IMR-90 (cell line): ENCODE results near the gene TM4SF20. TPM values are rescaled to one million over a fixed set of nuclear protein-coding genes. Genes with fewer than 3 reads are reported as not detected.

Experiments used
- ATAC-seq: fragments of 200-7000 bp; cut with Tn5 transposase; 2 replicates; pipeline ENCODE4 v1.9.1; 2020; ENCODE audit warnings: low read depth, mild to moderate bottlenecking, moderate library complexity
- BruUV-seq: library from RNA; stranded (reverse); fragments of 400-500 nt; replicated peaks from 2 replicates; lab custom pipeline; 2021; lab: Mats Ljungman, UMichigan
- CTCF ChIA-PET: fragments of 300-600 bp; formaldehyde crosslinking; extraction: SDS; loops from one replicate; lab custom pipeline; 2021; ENCODE audit warnings: antibody characterized with exemption; lab: Yijun Ruan, JAX
- POLR2A ChIA-PET: fragments of 300-600 bp; sonication (Branson Sonifier 250); formaldehyde crosslinking; loops from one replicate; lab custom pipeline; 2022; ENCODE audit warnings: antibody characterized with exemption; ENCODE audit not compliant: unreplicated experiment; lab: Charles Lee
- DNase-seq: peaks from one replicate; pipeline ENCODE4 v3.0.0; 2013
- H2AFZ ChIP-seq: replicated peaks from 2 replicates; pipeline ENCODE3; 2013; ENCODE audit warnings: low read length, mild to moderate bottlenecking; ENCODE audit not compliant: poor library complexity
- H2AK5ac ChIP-seq: 2 replicates; pipeline ENCODE4 v1.6.1; 2013; ENCODE audit warnings: low read depth, low read length, inconsistent platforms
- H2AK9ac ChIP-seq: replicated peaks from 2 replicates; pipeline ENCODE3; 2013; ENCODE audit warnings: mild to moderate bottlenecking, low read depth, low read length, moderate library complexity; ENCODE audit not compliant: poor library complexity
- H2BK120ac ChIP-seq: 2 replicates; pipeline ENCODE4 v1.6.1; 2013; ENCODE audit warnings: low read depth, low read length, inconsistent platforms
- H2BK15ac ChIP-seq: 3 replicates; pipeline ENCODE4 v1.6.1; 2013; ENCODE audit warnings: low read depth, low read length, inconsistent platforms
- H2BK20ac ChIP-seq: 2 replicates; pipeline ENCODE4 v1.6.1; 2013; ENCODE audit warnings: low read depth, mild to moderate bottlenecking, inconsistent platforms, low read length, moderate library complexity
- H2BK5ac ChIP-seq: 2 replicates; pipeline ENCODE4 v1.6.1; 2013; ENCODE audit warnings: mild to moderate bottlenecking, low read depth, low read length, inconsistent platforms; ENCODE audit not compliant: poor library complexity, severe bottlenecking
- H3K14ac ChIP-seq: replicated peaks from 2 replicates; pipeline ENCODE4 v1.6.1; 2013; ENCODE audit warnings: low read depth, low read length, inconsistent platforms
- H3K18ac ChIP-seq: 2 replicates; pipeline ENCODE4 v1.6.1; 2013; ENCODE audit warnings: low read depth, low read length, control low read depth
- H3K23ac ChIP-seq: 2 replicates; pipeline ENCODE4 v1.6.1; 2013; ENCODE audit warnings: low read depth, low read length, inconsistent platforms
- H3K27ac ChIP-seq: 2 replicates; pipeline ENCODE4 v1.5.1; 2013; ENCODE audit warnings: mild to moderate bottlenecking, control low read depth, low read length; ENCODE audit not compliant: insufficient read depth
- H3K27me3 ChIP-seq: 2 replicates; pipeline ENCODE4 v1.6.1; 2013; ENCODE audit warnings: low read length; ENCODE audit not compliant: control insufficient read depth, insufficient read depth
- H3K36me3 ChIP-seq: 2 replicates; pipeline ENCODE4 v1.6.1; 2013; ENCODE audit warnings: low read length, mixed read lengths; ENCODE audit not compliant: control insufficient read depth, insufficient read depth
- H3K4ac ChIP-seq: 2 replicates; pipeline ENCODE4 v1.6.1; 2013; ENCODE audit warnings: low read depth, low read length, inconsistent platforms
- H3K4me1 ChIP-seq: 2 replicates; pipeline ENCODE4 v1.6.1; 2013; ENCODE audit warnings: low read length, mixed read lengths; ENCODE audit not compliant: control insufficient read depth, insufficient read depth
- H3K4me2 ChIP-seq: 2 replicates; pipeline ENCODE4 v1.6.1; 2013; ENCODE audit warnings: low read depth, mild to moderate bottlenecking, control low read depth, low read length, moderate library complexity
- H3K4me3 ChIP-seq: 2 replicates; pipeline ENCODE4 v1.5.1; 2013; ENCODE audit warnings: low read depth, mild to moderate bottlenecking, control low read depth, low read length, moderate library complexity; ENCODE audit not compliant: insufficient read depth
- H3K56ac ChIP-seq: 2 replicates; pipeline ENCODE4 v1.6.1; 2013; ENCODE audit warnings: low read length, inconsistent platforms; ENCODE audit not compliant: insufficient read depth; ENCODE audit errors: extremely low read depth
- H3K79me1 ChIP-seq, 2 experiments: 2 replicates each; pipeline ENCODE4 v1.6.1; 2013; ENCODE audit warnings: low read length in 2 of 2, inconsistent platforms in 1 of 2, low read depth in 1 of 2
- H3K9ac ChIP-seq: 2 replicates; pipeline ENCODE4 v1.6.1; 2013; ENCODE audit warnings: low read depth, low read length, control low read depth
- H3K9me1 ChIP-seq: 2 replicates; pipeline ENCODE4 v1.6.1; 2013; ENCODE audit warnings: low read length, inconsistent platforms; ENCODE audit not compliant: insufficient read depth
- H3K9me3 ChIP-seq: 2 replicates; pipeline ENCODE4 v1.6.1; 2013; ENCODE audit warnings: low read length; ENCODE audit not compliant: control insufficient read depth, insufficient read depth
- H4K20me1 ChIP-seq: 2 replicates; pipeline ENCODE4 v1.6.1; 2013; ENCODE audit warnings: low read length, inconsistent platforms; ENCODE audit not compliant: insufficient read depth
- H4K5ac ChIP-seq: 2 replicates; pipeline ENCODE4 v1.6.1; 2013; ENCODE audit warnings: mild to moderate bottlenecking, low read depth, low read length, control low read depth
- H4K8ac ChIP-seq, 2 experiments: 2 replicates each; pipeline ENCODE4 v1.6.1; 2013; ENCODE audit warnings: low read depth in 2 of 2, low read length in 2 of 2, control low read depth in 1 of 2, inconsistent platforms in 1 of 2
- H4K91ac ChIP-seq: 2 replicates; pipeline ENCODE4 v1.6.1; 2013; ENCODE audit warnings: low read depth, low read length, inconsistent platforms; ENCODE audit not compliant: insufficient read depth
- BHLHE40 ChIP-seq: fragments of 150-350 bp; IDR thresholded peaks from 2 replicates; pipeline ENCODE4 v1.6.1; 2016; ENCODE audit warnings: mild to moderate bottlenecking, low read depth, low read length
- CEBPB ChIP-seq: IDR thresholded peaks from 2 replicates; pipeline ENCODE4 v1.6.1; 2012; ENCODE audit warnings: low read depth, low read length, improper control_type of control experiment
- CHD1 ChIP-seq: IDR thresholded peaks from 2 replicates; pipeline ENCODE4 v1.6.1; 2012; ENCODE audit warnings: low read depth, low read length, improper control_type of control experiment
- FOS ChIP-seq: fragments of 150-350 bp; IDR thresholded peaks from 2 replicates; pipeline ENCODE4 v1.6.1; 2016; ENCODE audit warnings: low read depth, low read length
- MAFK ChIP-seq: IDR thresholded peaks from 2 replicates; pipeline ENCODE4 v1.6.1; 2012; ENCODE audit warnings: low read depth, low read length, improper control_type of control experiment
- MAZ ChIP-seq: IDR thresholded peaks from 2 replicates; pipeline ENCODE4 v1.6.1; 2012; ENCODE audit warnings: low read depth, mild to moderate bottlenecking, low read length, improper control_type of control experiment, moderate library complexity, borderline replicate concordance
- MXI1 ChIP-seq: IDR thresholded peaks from 2 replicates; pipeline ENCODE4 v1.6.1; 2012; ENCODE audit warnings: low read depth, mild to moderate bottlenecking, low read length, moderate library complexity, borderline replicate concordance
- NFE2L2 ChIP-seq: fragments of 150-350 bp; IDR thresholded peaks from 2 replicates; pipeline ENCODE4 v1.6.1; 2016; ENCODE audit warnings: low read depth, mild to moderate bottlenecking, low read length
- RAD21 ChIP-seq: IDR thresholded peaks from 2 replicates; pipeline ENCODE4 v1.6.1; 2012; ENCODE audit warnings: low read length, improper control_type of control experiment
- RCOR1 ChIP-seq: IDR thresholded peaks from 2 replicates; pipeline ENCODE4 v1.6.1; 2012; ENCODE audit warnings: mild to moderate bottlenecking, low read length, improper control_type of control experiment; ENCODE audit not compliant: insufficient replicate concordance
- RFX5 ChIP-seq: IDR thresholded peaks from 2 replicates; pipeline ENCODE4 v1.8.0; 2012; ENCODE audit warnings: low read depth, mild to moderate bottlenecking, low read length, moderate library complexity
- SMC3 ChIP-seq: fragments of 150-350 bp; IDR thresholded peaks from 2 replicates; pipeline ENCODE4 v1.6.1; 2016; ENCODE audit warnings: low read depth, mild to moderate bottlenecking, antibody characterized with exemption, low read length, moderate library complexity
- WGBS, 2 experiments: methylation state at CpG; one replicate each; pipeline versions ENCODE4 v1.1.5 to v1.1.7; 2013; ENCODE audit warnings: missing lambda C conversion rate in 2 of 2; ENCODE audit not compliant: insufficient read length in 1 of 2; ENCODE audit errors: extremely low coverage in 2 of 2; 5-methylcytosine and 5-hydroxymethylcytosine counted together
- dilution Hi-C: fragments of 300-500 bp; cut with HindIII; formaldehyde crosslinking; loops from one replicate; pipeline ENCODE4 v1.14.3; 2018; ENCODE audit warnings: low sequenced_read_pairs; ENCODE audit not compliant: unreplicated experiment
- in situ Hi-C: fragments of 300-500 bp; cut with MboI; formaldehyde crosslinking; loops from 3 replicates; pipeline ENCODE4 v1.14.3; 2019; ENCODE audit warnings: low sequenced_read_pairs, inconsistent platforms, mixed read lengths
- intact Hi-C: fragments of 100-400 bp; cut with micrococcal nuclease; formaldehyde crosslinking; loops from 2 replicates; pipeline ENCODE4 v1.10.0; 2022
- polyA plus RNA-seq, 3 experiments: library from polyadenylated mRNA; depleted of rRNA; stranded (reverse); fragments of >200 nt; gene quantifications; 2 replicates each; pipeline ENCODE4 v1.2.3, GENCODE V29; 2012; ENCODE audit warnings: low replicate concordance in 1 of 3
- total RNA-seq: library from RNA; depleted of rRNA; stranded (reverse); fragments of >200 nt; gene quantifications from 2 replicates; pipeline ENCODE4 v1.2.3, GENCODE V29; 2012
- TF ChIP-seq, protein P1 (sequence below): fragments of 150-350 bp; IDR thresholded peaks from 2 replicates; pipeline ENCODE4 v1.6.1; 2017; ENCODE audit warnings: mild to moderate bottlenecking, antibody characterized with exemption, low read length, low read depth
- TF ChIP-seq, protein P2 (sequence below): conservative IDR thresholded peaks from 2 replicates; pipeline ENCODE4 v1.5.1; 2012; ENCODE audit warnings: mild to moderate bottlenecking, low read depth, low read length, improper control_type of control experiment
- TF ChIP-seq, protein P3 (sequence below): fragments of 150-350 bp; IDR thresholded peaks from 2 replicates; pipeline ENCODE4 v1.6.1; 2016; ENCODE audit warnings: low read depth, mild to moderate bottlenecking, low read length, moderate library complexity, borderline replicate concordance

The TM4SF20 gene
- total and polyA plus RNA-seq, 2 of the 4 experiments (the other 2 are of a cell fraction): under 0.01 to 0.03 TPM

GRCh38 chr2:227349989-227350612, 29.0 kb downstream of the TM4SF20 start:
- H2BK5ac ChIP-seq: no peak overlapping the region
- H3K56ac ChIP-seq: no peak overlapping the region
- no peak overlapping the region for H3K18ac ChIP-seq
- H4K8ac ChIP-seq: no peak overlapping the region
- POLR2A ChIA-PET: interaction anchor here (0.7 kb wide), 1 partner anchor 17 kb away, joined by 3 read pairs; no protein-coding TSS in a partner anchor
- H3K27me3 ChIP-seq: no peaks in the 10 kb centered on the region
- no peak overlapping the region for H3K9ac ChIP-seq
- DNase-seq (no peak), ATAC-seq (no peak)
- no peak overlapping the region for H3K4me3 ChIP-seq
- H3K9me3 ChIP-seq: no peaks in the 10 kb centered on the region
- no peaks in the 10 kb centered on the region for H4K20me1 ChIP-seq
- H4K5ac ChIP-seq: no peak overlapping the region
- H2BK120ac ChIP-seq: no peak overlapping the region
- H3K36me3 ChIP-seq: peaks cover 14% of the 10 kb centered on the region
- no peak overlapping the region for H2AK5ac ChIP-seq
- CTCF ChIA-PET: interaction anchor here (1.6 kb wide), 1 partner anchor 38 kb away, joined by 4 read pairs; the partner anchor contains the start of gene SCYGR1
- H3K4ac ChIP-seq: no peak overlapping the region
- in situ Hi-C loops (no loop called here), dilution Hi-C loops (no loop called here), intact Hi-C loops (no loop called here)
- no peak overlapping the region for H3K4me2 ChIP-seq
- no peak for TF ChIP-seq RFX5
- TF ChIP-seq, protein P1, sequence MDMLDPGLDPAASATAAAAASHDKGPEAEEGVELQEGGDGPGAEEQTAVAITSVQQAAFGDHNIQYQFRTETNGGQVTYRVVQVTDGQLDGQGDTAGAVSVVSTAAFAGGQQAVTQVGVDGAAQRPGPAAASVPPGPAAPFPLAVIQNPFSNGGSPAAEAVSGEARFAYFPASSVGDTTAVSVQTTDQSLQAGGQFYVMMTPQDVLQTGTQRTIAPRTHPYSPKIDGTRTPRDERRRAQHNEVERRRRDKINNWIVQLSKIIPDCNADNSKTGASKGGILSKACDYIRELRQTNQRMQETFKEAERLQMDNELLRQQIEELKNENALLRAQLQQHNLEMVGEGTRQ: no peak
- TF ChIP-seq SMC3: no peak
- TF ChIP-seq RCOR1: no peak
- no peak for TF ChIP-seq NFE2L2
- no peak for TF ChIP-seq RAD21
- TF ChIP-seq MAZ: no peak
- TF ChIP-seq MAFK: no peak
- TF ChIP-seq CHD1: no peak
- no peak for TF ChIP-seq MXI1
- no peak for TF ChIP-seq BHLHE40
- TF ChIP-seq, protein P2, sequence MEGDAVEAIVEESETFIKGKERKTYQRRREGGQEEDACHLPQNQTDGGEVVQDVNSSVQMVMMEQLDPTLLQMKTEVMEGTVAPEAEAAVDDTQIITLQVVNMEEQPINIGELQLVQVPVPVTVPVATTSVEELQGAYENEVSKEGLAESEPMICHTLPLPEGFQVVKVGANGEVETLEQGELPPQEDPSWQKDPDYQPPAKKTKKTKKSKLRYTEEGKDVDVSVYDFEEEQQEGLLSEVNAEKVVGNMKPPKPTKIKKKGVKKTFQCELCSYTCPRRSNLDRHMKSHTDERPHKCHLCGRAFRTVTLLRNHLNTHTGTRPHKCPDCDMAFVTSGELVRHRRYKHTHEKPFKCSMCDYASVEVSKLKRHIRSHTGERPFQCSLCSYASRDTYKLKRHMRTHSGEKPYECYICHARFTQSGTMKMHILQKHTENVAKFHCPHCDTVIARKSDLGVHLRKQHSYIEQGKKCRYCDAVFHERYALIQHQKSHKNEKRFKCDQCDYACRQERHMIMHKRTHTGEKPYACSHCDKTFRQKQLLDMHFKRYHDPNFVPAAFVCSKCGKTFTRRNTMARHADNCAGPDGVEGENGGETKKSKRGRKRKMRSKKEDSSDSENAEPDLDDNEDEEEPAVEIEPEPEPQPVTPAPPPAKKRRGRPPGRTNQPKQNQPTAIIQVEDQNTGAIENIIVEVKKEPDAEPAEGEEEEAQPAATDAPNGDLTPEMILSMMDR: no peak
- TF ChIP-seq, protein P3, sequence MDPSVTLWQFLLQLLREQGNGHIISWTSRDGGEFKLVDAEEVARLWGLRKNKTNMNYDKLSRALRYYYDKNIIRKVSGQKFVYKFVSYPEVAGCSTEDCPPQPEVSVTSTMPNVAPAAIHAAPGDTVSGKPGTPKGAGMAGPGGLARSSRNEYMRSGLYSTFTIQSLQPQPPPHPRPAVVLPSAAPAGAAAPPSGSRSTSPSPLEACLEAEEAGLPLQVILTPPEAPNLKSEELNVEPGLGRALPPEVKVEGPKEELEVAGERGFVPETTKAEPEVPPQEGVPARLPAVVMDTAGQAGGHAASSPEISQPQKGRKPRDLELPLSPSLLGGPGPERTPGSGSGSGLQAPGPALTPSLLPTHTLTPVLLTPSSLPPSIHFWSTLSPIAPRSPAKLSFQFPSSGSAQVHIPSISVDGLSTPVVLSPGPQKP: no peak
- TF ChIP-seq FOS: no peak
- TF ChIP-seq CEBPB: no peak
- H3K9me1 ChIP-seq: no peaks in the 10 kb centered on the region
- no CpG with 5 or more reads among the region's 7 CpGs for WGBS, 2 experiments
- peaks cover 6% of the 10 kb centered on the region for H3K4me1 ChIP-seq
- H3K27ac ChIP-seq: no peak overlapping the region
- no peak overlapping the region for H2AFZ ChIP-seq
- H2BK15ac ChIP-seq: no peak overlapping the region
- H3K23ac ChIP-seq: no peak overlapping the region
- no peak overlapping the region for H2AK9ac ChIP-seq
- H3K14ac ChIP-seq: no peak overlapping the region
- peaks cover 0 to 5% of the 10 kb centered on the region in 2 experiments; a peak in 2 of 4 replicates for H3K79me1 ChIP-seq
- no TSS peak for BruUV-seq
- no peak overlapping the region for H2BK20ac ChIP-seq
- H4K91ac ChIP-seq: no peak overlapping the region
